IPS-18c (cell line): ENCODE measurements around the gene PPP4C.
"Not testable (repeated sequence)": the region's sequence is repeated elsewhere in the genome, so short reads cannot be mapped to it uniquely, and the experiment has no call there.

Experiments used
- H3K4me3 ChIP-seq: 2 replicates; pipeline ENCODE4 v1.7.0; 2013; ENCODE audit warnings: low read depth, mild to moderate bottlenecking, low read length, moderate library complexity; ENCODE audit not compliant: insufficient read depth
- H3K9me3 ChIP-seq: one replicate; pipeline ENCODE4 v1.6.1; 2013; ENCODE audit warnings: mild to moderate bottlenecking, low read length, moderate library complexity; ENCODE audit not compliant: control insufficient read depth, insufficient read depth

The PPP4C gene

GRCh38 chr16:30075503-30076275, at the start of gene PPP4C:
Gene PPP4C, plus strand, starts transcription at chr16:30075994. Its CDS starts 384 bp downstream, at chr16:30076378.
- peak within 1 kb of the TSS; percentile 90 for H3K4me3 ChIP-seq
- H3K9me3 ChIP-seq, result no peaks in the 10 kb centered on the region

GRCh38 chr16:30026449-30026848, 49.3 kb upstream of the PPP4C start:
- H3K9me3 ChIP-seq, result no peaks in the 10 kb centered on the region
- H3K4me3 ChIP-seq, result no peak overlapping the region

- H3K9me3 ChIP-seq, result no peaks in the 10 kb centered on the region
- no peak overlapping the region for H3K4me3 ChIP-seq
These were observed 48.0 kb upstream of the PPP4C start for GRCh38 chr16:30027588-30028437.

- no peak overlapping the region for H3K4me3 ChIP-seq
- no peaks in the 10 kb centered on the region for H3K9me3 ChIP-seq
These were observed 47.2 kb upstream of the PPP4C start for GRCh38 chr16:30028438-30029076.

GRCh38 chr16:30030011-30030685, 45.6 kb upstream of the PPP4C start:
- H3K4me3 ChIP-seq, result peak overlapping the region; percentile 59
- H3K9me3 ChIP-seq, result no peaks in the 10 kb centered on the region

GRCh38 chr16:30030841-30031413, 44.9 kb upstream of the PPP4C start, which contains the start of gene TLCD3B:
Gene TLCD3B, minus strand, starts transcription at chr16:30031271. Its CDS starts 744 bp downstream, at chr16:30030527.
- Histone ChIP-seq H3K9me3 (no peaks in the 10 kb centered on the region), H3K4me3 (peak within 1 kb of the TSS; percentile 59)

- Histone ChIP-seq H3K4me3 (peak overlapping the region; percentile 59), H3K9me3 (no peaks in the 10 kb centered on the region)
These were observed 44.3 kb upstream of the PPP4C start for GRCh38 chr16:30031477-30031918.

GRCh38 chr16:30032083-30032819, 43.5 kb upstream of the PPP4C start:
- Histone ChIP-seq H3K4me3 (no peak overlapping the region), H3K9me3 (no peaks in the 10 kb centered on the region)

GRCh38 chr16:30033270-30033669, 42.5 kb upstream of the PPP4C start:
- Histone ChIP-seq H3K9me3 (no peaks in the 10 kb centered on the region), H3K4me3 (no peak overlapping the region)

- no peak overlapping the region for H3K4me3 ChIP-seq
- no peaks in the 10 kb centered on the region for H3K9me3 ChIP-seq
These were observed 35.6 kb upstream of the PPP4C start for GRCh38 chr16:30040221-30040620.

- not testable (repeated sequence) for H3K9me3 ChIP-seq
These were observed 35.1 kb upstream of the PPP4C start for GRCh38 chr16:30040690-30041089.

GRCh38 chr16:30041841-30042240, 34.0 kb upstream of the PPP4C start:
- no peaks in the 10 kb centered on the region for H3K9me3 ChIP-seq
- no peak overlapping the region for H3K4me3 ChIP-seq

More at GRCh38 chr16:30040690-30041089, 35.1 kb upstream of the PPP4C start:
- H3K4me3 ChIP-seq, result not testable (repeated sequence)

- Histone ChIP-seq H3K9me3 (no peaks in the 10 kb centered on the region), H3K4me3 (no peak overlapping the region)
These were observed 29.6 kb upstream of the PPP4C start for GRCh38 chr16:30046178-30046577.

GRCh38 chr16:30046588-30046987, 29.2 kb upstream of the PPP4C start:
- no peaks in the 10 kb centered on the region for H3K9me3 ChIP-seq
- H3K4me3 ChIP-seq, result peak overlapping the region; percentile 1; the same call in 1 of the 2 replicates

- Histone ChIP-seq H3K4me3 (no peak overlapping the region), H3K9me3 (no peaks in the 10 kb centered on the region)
These were observed 25.9 kb upstream of the PPP4C start for GRCh38 chr16:30049871-30050270.

- no peaks in the 10 kb centered on the region for H3K9me3 ChIP-seq
- H3K4me3 ChIP-seq, result no peak overlapping the region
These were observed 24.3 kb upstream of the PPP4C start for GRCh38 chr16:30051518-30051917.
